Medulla oblongata (tissue), 1 donor: ENCODE data around the gene ACKR2.
"Not testable (repeated sequence)": the region's sequence is repeated elsewhere in the genome, so short reads cannot be mapped to it uniquely, and the experiment has no call there.

Source experiments
- DNase-seq: peaks from one replicate; pipeline ENCODE4 v3.0.0-alpha.2; 2015; ENCODE audit errors: extremely low spot score

Gene ACKR2

DNA sequence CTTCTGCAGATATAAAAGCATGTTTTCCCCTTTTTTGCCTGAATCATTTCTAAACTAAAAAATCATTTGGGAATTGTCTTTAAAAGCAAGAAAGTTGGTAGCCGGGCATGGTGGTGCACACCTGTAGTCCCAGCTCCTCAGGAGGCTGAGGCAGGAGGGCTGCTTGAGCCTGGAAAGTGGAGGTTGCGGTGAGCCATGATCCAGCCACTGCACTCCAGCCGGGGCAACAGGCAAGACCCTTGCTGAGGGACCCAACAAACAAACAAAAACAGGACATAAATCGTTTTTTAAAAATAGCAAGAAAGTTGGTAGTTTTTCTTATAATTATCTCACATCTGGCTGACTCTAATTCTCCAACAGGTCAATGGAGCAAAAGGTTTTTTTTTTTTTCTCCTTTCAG is 7.5 kb upstream of the ACKR2 start:
- DNase-seq: no peak

DNA sequence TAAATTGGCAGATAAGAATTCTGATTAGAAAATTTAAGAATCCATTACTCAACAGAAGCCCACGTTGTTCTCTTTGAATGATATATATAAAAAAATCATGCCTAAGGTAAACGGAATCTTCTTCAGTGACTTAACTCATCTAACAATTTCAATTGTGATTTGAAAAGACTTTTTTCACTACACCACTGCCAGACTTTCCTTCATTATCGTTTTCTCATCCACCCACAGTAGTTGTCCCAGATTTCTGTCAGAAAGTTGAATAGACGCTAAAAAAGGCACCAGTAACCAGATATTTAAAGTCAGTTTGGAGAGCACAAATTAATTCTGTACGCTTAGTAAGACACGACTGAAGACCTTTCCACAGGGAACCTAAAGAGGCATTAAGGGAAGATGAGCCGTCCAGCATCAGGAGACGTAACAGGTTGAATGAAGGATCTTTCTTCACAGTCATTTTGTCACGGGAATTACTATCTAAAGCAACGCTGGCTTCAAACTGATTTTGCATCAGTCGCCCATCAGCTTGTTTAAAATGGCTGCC is 6.3 kb upstream of the ACKR2 start:
- no peak for DNase-seq

DNA sequence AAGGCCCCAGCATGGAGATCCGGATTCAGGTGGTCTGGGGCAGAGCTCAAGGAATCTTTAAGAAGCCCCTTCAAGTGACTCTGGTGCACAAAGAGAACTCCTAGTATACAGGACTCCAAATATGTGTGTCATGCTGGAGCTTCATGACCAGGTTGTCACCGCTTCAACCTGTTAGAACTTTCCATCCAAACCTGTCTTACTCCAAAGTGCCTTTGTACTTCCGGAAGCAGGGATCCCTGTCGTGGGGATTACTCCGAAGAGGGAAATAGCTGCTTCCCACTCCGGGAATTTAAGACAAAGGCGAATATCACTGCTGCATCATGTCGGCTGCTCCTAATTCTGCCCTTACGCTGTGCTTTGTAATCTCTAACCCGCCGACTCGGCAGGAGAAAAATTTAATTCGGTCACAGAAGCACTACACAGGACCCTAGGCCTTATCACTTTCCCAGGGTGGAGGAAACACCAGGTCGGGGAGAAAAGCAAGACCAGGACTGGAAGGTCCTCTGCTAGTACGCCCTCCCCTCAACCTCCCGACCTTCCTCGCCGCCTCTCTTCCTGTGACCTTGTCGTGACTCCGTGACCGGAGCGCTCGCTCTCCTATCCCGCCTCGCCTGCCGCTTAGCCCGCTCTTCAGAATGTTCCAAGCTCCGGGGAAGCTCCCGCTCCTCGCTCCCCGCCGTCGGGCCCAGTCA is 5.7 kb upstream of the ACKR2 start:
- DNase-seq: peak; percentile 41

DNA sequence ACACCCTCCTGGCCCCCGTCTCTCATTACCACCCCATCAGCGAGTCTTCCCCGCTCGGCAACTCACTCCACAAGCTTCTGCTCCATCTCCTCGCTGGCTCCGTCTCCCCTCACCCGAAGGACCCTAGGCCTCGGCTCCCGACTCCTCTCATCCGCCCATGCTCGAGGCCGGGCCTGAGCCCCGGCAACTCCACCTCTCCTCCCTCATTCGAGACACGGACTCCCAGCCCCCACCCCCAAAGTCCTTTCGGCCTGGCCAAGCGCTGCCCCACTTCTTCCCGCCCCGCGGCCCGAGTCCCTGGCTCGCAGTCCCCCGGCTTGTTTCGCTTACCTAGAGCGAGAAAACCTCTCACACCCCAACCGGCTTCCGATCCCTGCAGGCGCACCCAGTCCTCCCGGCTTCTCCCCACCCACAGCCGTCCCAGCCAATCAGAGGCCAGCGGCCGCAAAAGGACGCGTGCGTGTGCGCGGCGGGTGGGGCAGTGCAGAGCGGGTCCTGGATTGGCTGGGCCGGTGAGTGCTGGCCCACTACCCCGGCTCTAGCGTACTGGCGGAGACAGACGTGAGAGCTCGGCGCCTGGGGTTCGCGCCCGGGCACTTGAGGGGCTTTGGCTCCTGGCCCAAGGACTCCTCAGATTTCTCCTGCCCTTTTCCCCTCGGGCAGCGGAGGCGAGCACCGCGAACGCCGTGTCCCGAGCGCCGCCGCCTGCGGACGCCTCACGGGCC is 5.0 kb upstream of the ACKR2 start, which contains the start of gene HIGD1A:
TSS of gene HIGD1A (minus strand) at position 385 of the 725 bp plus-strand sequence. CDS start 10,237 bp downstream, outside the sequence.
- DNase-seq: peak; percentile 99

DNA sequence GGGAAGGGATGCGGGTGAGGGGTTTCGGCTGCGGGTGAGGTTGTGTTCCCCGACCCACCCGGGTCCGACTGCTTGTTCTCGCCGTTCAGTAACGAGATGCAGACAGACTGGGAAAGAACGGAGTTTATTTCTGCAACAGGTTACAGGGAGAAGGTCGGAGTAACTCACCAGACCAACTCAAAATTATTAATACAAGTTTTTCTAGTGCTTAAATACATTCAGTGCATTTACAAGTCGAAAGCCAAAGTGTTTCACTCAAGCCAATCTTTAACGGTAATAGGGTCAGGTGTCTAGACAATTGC is 4.5 kb upstream of the ACKR2 start:
- DNase-seq: no peak

DNA sequence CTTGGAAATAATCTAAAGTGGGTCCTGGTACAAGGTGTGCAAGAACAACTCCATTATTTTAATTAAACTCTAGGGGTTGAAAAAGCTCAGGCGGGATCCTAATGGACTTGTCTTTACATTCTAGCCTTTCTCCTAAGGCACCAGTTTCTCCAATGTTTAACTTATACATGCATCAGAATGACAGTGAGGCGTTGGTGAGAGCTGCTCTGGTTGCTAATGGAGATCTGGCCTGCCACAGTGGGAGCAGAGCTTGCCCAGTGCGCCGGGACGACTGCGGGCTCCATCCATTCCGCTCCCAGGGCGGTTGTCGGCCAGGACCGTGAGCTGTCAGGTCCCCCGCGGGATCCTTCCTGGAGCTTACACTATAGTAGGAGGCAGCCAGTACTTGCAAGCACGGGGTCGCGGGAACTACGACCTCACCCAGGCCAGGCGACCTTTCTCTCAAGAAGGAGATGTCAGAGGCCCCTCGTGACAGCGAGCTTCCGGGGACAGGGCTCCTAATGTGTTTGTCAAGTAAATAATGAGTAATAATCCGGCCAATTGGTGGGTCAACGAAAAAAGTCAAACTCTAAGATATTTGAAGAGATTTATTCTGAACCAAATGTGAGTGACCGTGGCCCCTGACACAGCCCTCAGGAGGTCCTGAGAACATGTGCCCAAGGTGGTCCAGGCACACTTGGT is 4.0 kb upstream of the ACKR2 start:
- peak; percentile 48 for DNase-seq

DNA sequence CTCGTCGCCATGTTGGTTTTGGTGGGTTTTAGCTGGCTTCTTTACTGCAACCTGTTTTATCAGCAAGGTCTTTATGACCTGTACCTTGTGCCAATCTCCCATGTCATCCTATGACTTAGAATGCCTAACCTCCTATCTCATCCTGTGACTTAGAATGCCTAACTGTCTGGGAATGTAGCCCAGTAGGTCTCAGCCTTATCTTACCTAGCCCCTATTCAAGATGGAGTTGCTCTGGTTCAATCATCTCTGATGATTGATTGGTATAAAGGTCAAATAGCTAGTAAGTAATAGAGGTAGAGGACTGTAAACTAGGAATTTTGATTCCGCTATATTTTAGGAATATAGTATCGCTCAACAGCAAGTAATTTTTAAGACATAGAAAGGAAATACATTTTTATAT is 1.3 kb upstream of the ACKR2 start:
- no peak for DNase-seq

DNA sequence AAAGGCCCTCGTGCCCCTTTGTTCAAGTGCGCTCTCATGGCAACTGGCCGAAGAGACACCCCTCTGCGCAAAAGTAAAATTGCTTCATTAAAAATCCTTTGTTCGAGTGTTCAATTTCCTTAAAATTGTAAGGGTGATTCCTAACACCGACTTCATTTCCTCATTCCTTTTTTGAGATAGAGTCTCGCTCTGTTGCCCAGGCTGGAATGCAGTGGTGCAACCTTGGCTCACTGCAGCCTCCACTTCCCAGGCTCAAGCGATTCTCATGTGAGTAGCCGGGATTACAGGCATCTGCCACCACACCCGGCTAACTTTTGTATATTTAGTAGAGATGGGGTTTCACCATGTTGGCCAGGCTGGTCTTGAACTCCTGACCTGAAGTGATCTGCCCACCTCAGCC is 1.5 kb downstream of the ACKR2 start:
- not testable (repeated sequence) for DNase-seq

DNA sequence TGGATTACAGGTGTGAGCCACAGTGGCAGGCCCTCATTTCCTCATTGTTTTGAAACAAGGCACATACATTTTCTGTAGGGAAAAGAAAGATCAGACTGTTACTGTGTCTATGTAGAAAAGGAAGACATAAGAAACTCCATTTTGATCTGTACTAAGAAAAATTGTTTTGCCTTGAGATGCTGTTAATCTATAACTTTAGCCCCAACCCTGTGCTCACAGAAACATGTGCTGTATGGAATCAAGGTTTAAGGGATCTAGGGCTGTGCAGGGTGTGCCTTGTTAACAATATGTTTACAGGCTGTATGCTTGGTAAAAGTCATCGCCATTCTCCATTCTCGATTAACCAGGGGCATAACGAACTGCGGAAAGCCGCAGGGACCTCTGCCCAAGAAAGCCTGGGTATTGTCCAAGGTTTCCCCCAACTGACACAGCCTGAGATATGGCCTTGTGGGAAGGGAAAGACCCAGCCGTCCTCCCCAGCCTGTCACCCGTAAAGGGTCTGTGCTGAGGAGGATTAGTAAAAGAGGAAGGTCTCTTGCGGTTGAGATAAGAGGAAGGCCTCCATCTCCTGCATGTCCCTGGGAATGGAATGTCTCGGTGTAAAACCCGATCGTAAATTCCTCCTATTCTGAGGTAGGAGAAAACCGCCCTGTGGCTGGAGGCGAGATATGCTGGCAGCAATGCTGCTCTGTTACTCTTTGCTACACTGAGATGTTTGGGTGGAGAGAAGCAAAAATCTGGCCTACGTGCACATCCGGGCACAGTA is 2.1 kb downstream of the ACKR2 start:
- not testable (repeated sequence) for DNase-seq

DNA sequence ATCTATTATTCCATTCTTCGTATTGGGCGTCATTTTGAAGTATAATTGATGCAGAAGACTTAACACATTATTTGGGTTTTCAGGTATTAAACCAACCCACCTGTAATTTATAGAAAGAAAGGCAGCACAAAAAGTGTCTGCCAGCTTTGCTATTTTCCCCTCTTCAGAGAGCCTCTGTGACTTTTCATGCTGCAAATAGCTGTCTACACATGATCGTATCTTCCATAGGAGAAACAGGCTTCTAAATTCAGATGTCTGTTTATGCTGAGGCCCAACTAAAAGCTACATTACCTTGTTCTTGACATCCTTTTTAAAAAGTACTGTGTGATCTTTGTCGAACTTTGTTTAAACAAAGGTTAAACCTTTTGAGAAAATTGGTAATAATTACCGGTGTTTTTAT is 5.0 kb downstream of the ACKR2 start:
- DNase-seq: no peak

DNA sequence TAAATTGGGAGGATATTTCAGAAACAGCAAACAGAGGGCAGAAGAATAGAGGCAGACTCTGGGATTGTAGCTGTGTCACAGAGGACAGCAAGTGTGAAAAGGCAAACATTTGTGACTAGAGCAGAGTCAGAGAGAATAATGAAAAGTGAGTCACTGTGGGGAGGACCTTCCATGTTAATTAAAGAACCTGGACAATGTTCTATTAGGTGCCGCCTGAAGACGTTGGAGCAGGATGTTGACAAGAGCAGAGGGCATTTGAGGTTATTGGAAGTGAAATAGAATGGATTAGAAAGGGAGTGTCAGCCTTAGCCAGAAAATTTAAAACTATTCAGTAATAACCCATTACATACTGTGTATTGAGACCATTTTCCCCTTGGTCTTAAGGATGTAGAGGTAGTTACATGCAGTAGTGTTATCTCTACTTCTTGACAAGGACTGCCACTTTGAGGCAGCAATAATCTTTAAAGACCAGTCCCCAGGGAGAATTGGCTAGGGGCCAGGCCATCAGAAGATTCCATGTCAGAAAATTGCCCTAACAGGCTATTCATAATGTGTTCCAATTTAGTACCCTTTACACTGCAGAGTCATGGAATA is 5.8 kb downstream of the ACKR2 start:
- no peak for DNase-seq

DNA sequence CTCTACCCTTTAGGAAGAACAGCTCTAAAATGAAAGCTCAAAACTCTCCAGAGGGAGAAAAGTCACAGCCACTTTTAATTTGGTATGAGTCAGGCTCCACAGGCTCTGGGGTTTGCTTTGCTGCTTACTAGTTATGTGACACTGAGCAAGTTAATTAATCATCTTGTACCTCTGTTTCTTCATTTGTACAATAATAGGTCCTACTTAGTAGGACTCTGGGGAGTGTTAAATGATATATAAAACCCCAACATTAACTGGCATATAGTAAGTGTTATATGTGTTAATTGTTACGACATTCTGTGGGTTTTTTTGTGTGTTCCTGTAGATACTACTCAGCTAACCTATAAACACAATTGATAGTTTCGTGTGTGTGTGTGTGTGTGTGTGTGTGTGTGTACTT is 6.6 kb downstream of the ACKR2 start:
- DNase-seq: no peak

DNA sequence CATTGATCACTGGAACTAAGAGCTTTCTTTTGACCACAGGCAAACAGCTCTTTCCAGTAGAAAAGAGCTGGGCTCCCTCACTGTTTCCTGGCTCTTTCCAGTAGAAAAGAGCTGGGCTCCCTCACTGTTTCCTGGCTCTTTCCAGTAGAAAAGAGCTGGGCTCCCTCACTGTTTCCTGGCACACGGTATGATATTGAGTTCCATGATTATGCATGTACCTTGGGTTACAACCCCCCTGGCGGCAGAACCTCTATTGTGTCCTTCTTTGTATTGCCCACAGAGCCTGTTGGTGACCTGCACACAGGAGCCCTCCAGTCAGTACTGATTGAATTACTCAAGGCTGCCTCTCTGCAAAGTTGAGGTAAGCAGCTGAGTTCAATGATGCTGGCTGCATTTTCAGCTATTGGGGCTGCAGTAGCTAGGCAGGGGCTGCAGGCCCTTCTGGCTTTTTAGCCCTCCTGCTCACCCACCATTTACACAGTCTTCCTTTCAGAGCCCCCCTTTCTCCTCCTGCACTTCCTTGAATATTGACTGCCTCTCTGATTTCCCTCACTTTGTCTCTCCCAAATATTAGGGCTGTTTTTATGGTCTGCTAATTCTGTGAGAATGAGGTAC is 10.2 kb downstream of the ACKR2 start:
- DNase-seq: no peak

DNA sequence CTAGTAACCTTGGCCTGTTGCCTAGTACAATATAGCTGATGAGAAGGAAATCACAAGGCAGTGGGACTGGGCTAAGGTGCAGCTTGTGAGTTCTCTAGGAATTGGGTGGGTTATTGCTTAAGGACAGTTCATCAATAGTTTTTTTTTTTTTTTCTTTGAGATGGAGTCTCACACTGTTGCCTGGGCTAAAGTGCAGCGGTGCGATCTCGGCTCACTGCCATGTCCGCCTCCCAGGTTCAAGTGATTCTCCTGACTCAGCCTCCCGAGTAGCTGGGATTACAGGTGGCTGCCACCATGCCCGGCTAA is 11.5 kb downstream of the ACKR2 start:
- no peak for DNase-seq

DNA sequence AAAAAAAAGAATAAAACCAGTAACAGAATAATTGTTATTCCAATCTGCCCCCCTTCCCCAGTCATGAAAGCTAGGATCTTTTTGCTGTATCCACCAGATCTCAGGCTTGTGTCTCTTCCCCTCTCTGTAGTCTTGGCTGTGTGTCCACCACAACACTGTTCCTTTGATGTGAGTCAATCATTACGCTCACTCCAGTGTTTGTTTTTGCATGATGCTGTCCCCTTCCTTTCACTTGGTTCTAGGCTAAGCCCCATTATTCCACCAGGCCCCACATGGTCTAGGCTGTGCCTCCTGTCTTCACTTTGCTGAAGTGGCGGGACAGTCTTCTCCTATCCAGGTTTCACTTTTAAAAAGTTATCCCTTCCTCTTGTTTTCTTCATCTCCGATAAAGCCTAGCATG is 13.6 kb downstream of the ACKR2 start:
- no peak for DNase-seq

DNA sequence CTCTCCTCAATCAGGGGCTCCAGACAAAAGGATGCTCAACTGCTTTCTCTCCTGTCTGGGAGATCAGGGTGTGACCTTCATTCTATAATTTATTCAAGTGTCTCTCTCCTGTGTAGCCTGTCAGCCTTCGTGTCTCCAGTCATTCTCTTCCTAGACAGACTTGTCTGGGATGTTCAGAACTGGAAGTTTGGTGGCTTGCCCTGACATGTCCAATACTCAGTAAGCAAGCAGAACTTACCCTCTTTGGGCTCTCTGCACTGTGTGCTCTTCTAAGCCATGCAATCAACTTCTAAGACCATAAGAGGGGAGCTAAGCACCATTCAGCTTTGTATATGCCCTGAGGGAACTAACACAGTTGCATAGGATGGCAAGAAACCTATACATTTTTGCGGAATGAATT is 14.1 kb downstream of the ACKR2 start:
- DNase-seq: no peak

DNA sequence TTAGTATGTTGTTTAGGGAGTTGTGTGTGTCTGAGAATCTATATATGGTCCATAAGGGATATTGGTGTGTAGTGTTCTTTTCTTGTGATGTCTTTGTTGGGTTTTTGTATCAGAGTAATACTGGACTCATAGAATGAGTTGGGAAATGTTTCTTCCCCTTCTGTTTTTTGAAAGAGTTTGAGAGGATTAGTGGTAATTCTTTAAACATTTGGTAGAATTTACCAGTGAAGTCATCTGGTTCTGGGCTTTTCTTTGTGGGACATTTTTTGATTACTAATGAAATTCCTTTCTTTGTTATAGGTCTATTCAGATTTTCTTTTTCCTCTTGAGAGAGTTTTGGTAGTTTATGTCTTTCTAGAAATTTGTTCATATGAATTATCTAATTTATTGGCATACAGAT is 16.9 kb downstream of the ACKR2 start:
- DNase-seq: no peak

DNA sequence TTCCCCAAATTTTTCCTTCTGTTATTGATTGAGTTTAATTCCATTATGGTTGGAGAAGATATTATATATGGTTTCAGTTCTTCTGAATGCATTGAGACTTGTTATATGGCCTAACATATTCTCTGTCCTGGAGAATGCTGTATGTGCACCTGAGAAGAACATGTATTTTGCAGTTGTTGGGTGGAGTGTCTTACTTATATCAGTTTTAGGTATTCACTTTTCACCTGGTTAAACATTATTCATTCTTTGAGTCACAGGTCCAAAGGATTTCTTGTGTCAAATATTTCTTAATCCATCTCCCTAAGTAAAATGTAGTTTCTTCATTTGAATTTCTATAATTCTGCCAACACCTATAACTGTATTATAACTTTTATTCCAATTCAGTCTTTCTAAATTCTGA is 17.8 kb downstream of the ACKR2 start:
- no peak for DNase-seq

DNA sequence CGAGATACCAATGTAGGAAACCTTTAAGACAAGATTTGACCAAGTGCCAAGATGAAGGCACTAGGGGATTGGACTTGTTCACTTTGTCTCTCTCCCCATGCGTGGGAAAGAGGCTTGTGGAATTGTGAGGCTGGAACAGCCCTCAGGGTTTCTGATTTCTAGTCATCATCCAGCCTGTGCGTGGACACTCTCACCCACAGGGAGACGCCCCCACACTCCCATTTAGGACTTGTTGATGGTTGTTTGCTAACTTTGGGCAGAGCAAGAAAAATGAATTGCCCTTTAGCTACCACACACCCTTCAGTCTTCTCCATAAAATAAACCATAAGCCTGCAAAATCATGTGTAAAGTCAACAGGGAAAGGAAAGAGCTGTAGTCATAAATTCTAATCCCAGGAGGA is 18.4 kb downstream of the ACKR2 start:
- DNase-seq: no peak

DNA sequence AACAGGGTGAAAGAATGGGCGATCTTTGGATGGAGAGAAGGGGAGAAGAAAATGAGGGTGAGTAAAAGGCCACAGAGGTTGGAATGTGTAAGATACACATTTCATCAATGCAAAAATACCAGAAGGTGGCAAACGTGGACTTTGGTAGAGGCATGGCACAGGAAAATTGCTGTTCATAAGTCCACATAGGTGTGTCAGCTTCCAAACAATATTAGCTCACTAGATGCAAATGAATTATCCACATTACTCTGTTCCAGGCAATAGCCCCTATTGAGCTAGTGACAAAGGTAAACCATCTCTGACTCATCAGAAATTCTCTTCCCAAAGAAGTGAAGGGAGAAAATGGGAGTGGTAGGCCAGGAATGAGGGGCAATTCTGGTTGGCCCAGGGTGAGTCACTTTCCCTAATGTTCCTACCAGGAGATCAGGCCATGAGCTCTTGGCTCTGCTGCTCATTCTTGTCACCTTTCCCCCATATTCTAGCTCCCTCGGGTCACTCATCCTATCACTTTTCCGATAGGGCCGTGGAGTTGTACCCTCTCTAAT is 19.9 kb downstream of the ACKR2 start:
- no peak for DNase-seq
